GM20431 (cell line): ENCODE measurements around the gene VDR.

Source experiments
- in situ Hi-C: fragments of 300-500 bp; cut with MseI, MboI; formaldehyde crosslinking; loops from one replicate; pipeline ENCODE4 v1.15.0; 2020; ENCODE audit warnings: low sequenced_read_pairs; ENCODE audit not compliant: unreplicated experiment

VDR gene

DNA sequence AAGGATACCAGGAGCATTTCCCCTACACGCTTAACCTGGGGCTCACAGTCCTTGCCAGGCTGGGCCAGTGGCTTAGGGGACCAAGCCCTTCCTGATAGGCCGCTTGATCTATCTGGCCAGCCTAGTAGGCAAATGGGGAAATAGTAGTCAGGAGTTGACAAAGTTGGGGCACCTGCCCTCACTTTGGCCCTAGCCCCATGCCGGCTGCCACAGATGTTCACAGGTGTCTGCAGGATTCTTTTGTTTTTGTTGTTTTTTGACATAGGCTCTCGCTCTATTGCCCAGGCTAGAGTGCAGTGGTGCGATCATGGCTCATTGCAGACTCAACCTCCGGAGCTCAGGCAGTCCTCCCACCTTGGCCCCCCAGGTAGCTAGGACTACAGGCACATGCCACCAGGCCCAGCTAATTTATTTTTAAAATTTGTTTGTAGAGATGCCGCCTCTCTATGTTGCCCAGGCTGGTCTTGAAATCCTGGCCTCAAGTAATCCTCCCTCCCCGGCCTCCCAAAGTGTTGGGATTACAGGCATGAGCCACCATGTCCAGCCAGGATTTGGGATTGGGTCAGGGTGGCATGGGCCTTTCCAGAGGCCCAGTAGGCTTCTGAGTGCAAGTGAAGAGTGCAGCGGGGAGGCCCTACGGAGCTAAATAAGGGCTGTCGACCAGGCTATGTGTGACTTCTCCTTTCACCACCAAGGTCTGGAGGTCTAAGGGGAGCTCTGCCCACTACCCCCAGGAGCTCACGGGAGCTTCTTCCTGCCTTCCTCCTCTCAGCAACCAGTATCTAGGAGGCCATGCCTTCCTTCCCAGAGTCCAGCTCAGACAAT lies 69.6 kb downstream of the VDR start:
- in situ Hi-C loops, result no loop called here

DNA sequence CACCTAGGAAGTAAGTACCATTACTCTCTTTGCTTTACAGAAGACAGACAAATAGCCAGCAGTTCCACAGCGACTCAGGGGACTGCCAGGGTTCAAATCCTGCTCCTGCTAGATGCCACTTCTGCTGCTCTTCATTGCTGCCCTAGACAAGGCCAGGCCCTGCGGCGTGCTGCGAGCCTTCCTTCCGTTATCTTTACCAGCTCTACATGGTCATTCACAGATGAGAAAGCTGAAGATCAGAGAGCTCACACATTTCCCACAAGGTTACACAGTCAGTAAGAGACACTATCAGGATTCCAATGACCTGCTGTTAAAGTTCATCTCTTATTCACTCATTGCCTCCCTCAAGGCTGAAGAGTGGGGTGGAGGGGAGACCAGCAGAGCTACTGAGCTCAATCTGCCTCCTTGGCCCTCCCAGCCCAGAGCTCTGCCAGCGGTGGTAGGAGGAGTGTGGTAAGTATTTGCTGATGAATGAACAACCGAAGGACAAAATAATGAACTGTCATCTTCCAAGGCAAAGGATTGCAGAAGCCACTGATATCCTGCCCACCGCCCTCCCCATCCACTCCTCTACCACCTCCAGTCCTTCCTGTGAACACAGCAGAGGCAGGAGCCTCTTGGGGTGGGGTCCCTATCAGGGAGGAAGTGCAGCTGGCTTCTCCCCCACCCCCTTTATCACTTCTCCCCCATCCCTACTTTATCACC lies 70.4 kb downstream of the VDR start:
- in situ Hi-C loops, result no loop called here

DNA sequence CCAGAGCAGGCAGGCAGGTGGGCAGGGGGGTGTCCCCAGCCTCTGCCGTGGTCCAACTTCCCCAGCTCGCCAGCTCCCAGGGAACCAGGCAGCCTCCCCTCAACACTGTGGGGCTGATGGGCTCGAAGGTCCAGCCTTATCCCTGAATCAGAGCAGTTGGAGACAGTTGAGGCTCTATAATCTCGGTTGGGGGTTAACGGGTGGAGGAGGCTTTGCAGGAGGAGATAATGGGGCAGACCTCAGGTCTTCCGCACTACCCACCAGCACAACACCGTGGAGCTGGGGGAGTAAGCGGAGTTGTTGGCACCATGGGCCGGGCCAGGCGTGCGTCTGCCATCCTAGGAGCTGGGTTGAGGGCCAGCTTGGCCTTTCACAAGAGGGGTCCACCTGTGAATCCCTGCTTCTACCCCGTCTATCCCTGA lies 71.2 kb downstream of the VDR start:
- in situ Hi-C loops, result no loop called here

DNA sequence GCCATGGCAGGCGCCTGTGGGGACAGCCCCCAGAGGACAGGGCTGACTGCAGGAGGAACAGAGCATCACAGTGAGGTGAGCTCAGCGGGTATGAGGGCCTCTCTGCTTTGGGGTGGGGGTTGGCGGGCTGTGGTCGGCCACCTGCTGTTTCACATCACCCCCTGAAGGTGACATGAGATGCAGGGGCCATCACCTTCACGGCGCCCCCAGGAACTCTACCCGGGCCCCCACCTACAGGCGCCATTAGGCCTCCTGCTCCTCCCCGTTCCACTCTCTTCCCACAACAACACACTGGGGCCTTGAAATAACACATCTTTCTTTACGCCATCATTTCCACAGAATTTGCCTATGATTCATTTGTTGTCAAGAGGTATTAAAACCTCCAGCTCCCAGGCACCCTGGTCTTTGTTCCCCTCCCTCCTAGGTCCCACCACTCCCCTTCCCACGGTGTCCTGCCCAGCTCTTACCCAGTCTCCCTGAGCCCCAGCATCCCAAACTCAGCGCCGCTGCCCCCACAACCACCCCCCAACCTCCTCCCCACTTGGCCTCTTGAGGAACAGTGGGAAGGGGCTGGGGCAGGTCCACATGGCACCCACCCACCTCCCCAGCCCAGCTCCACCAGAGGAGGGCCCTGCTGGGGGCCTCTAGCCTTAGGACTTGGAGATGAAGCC lies 72.4 kb downstream of the VDR start:
- in situ Hi-C loops, result no loop called here

DNA sequence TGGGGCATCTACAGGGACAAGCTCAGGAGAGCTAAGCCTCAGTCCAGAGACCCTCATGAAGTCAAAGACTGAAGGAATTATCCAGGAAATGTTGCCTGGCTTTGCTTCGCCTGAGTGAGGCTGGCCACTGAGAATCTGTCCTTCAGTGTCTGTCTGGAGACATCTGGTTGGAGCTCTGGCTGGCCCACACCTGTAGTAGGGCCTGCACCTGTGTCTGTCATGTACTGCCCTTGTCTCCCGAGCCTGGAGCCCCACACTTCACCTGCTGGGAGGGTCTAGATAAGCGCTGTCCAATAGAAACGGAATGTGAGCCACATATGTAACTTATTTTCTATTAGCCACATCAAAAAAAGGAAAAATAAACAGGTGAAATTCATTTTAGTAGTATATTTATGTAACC lies 75.2 kb downstream of the VDR start:
- in situ Hi-C loops, result no loop called here

DNA sequence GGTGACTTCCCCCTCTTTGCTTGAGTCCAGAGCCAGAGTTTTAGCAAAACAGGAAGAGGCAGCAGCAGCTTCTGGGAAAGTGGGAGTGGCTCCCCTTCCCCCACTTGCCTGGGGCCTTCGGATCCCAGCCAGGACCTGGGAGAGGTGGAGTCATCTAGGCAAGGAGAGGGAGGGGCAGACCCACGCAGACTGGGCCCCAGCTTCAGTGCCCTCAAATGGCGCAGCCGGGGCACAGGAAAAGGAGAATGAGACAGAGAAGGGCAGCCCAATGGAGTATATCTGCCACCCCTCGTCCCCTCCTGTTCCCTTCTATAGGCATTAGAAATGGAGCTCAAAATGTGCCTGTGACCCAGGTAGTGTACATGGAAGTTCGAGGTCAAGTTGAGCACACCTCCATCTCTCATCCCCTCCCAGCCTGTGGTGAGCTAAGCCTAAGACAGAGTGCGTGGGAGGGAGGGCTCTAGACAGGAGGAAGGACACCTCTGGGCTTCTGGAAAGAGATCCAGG lies 75.8 kb downstream of the VDR start:
- in situ Hi-C loops, result no loop called here

DNA sequence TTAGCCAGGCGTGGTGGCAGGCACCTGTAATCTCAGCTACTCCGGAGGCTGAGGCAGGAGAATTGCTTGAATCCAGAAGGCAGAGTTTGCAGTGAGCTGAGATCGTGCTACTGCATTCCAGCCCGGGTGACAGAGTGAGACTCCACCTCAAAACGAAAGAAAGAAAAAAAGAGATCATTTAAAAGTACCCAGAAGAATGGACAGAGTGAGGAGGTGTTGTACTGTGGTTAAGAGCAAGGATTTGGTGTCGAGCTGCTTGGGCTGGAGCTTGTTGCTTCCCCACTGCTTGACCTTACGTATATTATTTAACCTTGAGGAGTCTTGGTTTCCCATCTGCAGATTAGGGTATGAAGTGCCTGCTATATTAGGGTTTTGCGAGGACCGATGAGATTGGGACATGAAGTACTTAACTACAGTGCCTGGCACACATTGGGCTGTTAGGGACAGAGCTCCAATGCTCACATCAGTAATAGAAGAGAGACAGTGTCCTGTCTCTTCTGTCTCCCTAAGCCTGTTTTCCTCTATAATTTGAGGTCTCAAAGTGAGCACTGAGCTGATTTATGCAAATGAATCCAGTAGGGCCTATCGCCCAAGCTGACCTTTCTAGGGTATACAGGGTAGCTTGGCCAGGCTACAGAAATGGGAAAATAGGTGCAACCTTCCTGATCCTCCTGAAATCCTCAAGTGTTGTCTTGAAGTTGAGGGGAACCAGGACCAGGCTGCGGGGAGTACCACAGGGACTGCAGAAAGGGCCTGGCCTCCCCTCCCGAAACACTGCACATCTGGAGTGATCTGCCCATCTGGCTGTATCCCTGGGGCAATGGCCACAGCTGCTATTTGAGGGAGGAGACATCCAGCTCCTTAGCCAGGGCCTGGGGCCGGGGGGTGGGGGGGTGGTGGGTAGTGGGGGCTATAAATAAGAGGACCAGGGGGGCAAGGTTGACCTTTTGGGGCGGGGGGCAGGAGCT lies 76.5 kb downstream of the VDR start:
- in situ Hi-C loops, result no loop called here

DNA sequence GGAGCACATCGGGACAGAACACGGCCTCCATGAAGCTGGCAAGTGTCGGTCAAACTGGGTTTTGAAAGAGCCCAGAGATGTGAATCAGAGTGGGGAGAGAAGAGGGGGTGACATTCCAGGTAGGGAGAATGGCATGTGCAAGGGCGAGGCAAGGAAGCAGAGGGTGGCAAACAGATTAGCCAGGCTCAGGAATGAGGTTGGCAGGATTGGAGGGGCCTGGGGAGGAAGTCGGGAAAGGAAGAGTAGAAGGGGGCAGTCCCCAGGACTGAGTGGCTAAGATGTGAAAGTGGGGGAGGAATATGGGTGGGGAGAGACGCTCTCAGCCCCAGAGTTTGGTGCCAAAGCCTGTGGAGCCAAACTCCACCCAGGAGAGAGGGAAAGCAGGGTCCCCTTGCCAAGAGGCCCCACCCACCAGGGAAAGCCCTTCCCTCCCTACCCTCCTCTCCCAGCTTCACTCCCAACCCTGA lies 79.6 kb downstream of the VDR start:
- in situ Hi-C loops, result no loop called here

DNA sequence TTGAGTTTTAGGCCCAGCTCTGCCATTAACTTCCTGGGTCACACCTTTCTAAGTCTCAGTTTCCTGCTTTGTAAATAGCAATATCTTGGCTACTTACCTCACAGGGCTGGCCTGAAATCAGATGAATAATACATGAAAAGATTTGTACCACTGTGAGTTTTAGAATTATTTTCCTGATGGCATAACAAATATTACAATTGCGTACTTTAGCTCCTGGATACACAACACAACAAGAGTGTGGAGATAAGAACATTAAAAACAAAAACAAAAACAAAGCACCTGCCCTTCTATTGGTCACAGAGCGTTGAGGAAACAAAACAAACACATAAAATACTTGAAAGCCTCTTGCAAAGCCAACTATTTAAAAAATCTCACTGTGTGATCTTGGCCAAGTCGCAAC lies 80.2 kb downstream of the VDR start:
- in situ Hi-C loops, result no loop called here

DNA sequence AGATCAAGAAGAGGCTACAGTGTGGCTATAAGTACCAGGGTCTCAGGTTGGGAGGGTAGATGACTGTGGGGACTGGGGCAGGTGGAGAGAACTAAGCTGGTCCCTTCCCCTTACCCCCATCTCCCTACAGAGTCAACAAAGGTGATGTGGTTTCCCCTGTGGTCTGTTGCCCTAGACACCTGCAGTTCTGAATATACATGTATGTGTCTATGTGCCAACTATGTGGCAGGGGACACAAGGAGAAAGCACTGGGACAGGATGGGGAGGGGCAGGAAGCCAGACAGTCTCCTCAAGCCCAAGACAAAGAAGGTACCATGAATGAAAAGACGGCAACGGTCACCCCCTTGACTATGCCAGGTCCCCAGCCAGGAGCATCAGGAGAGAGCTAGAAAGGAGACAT lies 80.6 kb downstream of the VDR start:
- in situ Hi-C loops, result no loop called here

DNA sequence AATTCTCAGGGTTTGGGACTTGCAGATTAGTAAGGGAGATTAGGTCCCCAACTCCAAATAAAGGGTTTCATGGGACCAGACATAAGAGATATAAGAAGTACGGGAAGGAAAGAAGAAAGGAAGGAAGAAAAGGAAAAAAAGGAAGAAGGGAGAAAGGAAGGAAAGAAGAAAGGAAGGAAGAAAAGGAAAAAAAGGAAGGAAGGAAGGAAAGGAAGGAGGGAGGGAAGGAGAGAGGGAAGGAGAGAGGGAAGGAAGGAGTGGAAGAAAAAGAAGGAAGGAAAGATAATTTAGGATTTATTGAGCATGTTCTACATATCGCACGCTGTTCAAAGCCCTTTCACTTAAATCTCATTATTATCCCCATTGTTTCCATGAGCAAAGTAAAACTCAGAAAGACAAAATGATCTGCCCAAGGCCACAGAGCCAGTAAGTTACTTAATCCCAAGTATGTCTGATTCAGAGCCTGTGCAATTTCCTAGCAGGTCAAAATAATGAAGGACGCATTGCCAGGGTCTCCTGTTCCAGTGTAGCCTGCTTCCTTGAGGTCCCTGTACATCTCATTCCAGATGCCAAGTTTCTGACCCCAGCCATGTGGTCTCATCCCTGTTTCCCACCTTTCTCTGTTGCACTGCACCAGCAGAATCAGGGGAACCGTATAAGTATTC lies 81.2 kb downstream of the VDR start:
- in situ Hi-C loops, result no loop called here

DNA sequence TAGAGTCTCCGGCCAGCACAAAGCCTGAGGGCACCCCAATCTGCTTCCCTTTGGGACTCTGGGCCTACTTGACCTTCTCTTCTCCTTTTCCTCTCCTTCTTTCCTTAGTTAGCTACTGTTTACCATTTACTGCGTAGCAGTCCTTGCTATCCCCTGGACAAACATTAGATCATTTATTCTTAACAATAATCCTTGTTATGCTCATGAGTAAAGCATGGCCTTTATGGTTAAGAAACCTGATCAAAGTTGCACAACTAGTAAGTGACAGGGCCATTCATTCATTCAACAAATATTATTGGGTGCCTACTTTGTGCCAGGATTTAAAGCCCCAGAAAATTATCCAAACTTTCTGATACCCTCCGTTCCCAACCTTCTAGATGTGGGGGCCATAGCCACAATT lies 81.9 kb downstream of the VDR start:
- in situ Hi-C loops, result no loop called here

DNA sequence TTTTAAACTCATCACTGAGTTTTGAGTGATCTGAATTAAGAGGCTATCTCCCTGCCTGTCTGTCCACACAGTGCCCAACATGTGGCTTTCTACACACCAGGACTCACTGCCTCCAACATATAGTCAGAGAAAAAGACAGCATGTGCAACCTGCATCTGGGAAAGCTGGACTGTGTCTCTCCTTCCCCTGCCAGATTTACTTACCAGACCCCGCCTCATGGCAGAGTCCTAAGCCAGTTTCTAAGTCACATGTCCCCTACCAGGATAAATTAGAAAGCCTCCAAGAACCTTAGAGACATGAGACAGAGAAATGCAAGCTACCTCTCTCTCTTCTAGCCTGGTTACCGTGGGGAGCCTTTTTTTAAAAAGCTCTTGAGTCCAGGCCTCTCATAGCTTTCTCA lies 82.4 kb downstream of the VDR start:
- in situ Hi-C loops, result no loop called here

DNA sequence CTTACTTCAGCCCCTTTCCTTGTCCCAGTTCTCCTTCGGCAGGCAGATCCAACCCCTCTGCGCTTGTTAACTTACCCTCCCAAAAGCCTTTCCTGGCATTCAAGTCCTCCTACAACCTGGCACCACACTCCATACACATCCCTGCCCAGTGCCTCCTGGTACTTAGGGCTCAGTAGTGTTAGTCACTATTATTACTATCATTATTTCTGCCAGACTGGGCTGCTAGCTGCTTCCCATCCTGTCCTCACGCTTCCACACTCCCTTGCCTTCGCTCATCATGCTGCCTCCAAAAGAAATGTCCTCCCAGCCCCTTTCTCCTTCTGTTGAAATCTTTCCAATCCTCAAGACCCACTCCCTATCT lies 83.5 kb downstream of the VDR start:
- in situ Hi-C loops, result no loop called here

DNA sequence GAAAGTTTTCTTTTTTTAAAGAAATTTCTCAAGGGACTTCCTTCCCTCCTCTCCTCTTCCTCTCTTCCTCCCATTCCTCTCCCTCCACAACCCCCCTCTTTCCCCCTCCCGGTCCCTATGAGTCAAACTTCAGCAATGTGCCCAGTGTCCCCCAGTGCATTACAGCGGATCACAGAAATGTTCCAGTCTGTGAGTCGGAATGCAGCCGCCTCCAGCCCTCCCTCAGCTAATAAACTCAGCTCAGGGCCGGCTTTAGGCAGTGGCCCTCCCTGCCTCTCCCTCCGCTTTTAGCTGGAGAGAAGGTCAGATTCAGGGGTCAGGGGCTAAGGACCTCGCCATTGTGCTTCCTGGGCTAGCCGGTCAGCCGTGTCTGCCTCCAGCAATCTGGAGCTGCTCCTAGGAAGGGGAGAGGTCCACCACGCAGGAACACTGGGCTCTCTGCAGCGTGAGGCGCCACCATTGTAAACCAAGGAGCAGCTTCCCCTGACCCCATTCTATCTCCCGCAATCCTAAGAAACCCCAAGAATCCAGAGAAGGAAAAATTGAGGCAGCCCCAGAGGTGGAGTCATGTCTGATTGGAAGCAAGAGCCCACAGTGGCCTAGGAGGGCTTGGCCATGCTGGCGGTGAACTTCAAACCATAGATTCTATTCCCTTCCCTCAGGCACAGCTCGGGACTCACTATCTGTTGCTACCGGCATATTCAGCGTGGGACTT lies 84.0 kb downstream of the VDR start:
- in situ Hi-C loops, result no loop called here

DNA sequence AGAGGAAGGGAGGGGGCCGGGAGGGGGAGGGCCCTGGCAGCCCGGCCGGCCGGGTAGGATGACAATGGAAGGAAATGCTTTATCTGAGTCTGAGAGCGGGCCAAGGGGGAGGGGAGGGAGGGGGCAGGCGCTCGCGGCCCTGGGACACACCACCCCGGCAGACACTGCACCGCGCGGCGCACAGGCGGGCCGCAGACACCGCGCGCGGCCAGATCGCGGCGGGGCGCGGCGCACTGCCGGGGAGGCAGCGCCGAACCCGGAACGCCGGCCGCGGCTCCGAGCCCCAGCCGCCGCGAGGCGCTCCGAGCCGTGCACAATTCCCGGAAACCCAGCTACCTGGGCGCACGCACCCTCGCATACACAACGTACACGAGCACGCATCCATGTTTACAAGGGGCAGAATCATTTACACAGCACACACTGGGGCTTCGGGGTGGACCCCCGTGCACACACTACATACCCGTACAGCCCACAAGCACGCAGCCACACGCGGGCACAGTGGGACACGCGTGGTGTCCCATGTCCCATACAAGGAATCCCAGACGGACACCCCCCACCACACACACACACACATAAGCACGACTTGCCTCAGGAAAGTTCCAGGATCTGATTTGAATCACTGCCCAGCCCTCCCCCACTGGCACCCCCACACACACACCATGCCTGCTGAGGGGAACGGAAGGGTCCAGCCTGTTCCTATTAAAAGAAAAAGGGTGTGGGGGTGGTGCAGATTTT lies 84.7 kb downstream of the VDR start, which contains the start of gene HDAC7:
Gene HDAC7, minus strand, starts transcription at position 8 of the 735 bp plus-strand sequence. CDS start 118 bp downstream, outside the sequence.
- in situ Hi-C loops, result no loop called here

DNA sequence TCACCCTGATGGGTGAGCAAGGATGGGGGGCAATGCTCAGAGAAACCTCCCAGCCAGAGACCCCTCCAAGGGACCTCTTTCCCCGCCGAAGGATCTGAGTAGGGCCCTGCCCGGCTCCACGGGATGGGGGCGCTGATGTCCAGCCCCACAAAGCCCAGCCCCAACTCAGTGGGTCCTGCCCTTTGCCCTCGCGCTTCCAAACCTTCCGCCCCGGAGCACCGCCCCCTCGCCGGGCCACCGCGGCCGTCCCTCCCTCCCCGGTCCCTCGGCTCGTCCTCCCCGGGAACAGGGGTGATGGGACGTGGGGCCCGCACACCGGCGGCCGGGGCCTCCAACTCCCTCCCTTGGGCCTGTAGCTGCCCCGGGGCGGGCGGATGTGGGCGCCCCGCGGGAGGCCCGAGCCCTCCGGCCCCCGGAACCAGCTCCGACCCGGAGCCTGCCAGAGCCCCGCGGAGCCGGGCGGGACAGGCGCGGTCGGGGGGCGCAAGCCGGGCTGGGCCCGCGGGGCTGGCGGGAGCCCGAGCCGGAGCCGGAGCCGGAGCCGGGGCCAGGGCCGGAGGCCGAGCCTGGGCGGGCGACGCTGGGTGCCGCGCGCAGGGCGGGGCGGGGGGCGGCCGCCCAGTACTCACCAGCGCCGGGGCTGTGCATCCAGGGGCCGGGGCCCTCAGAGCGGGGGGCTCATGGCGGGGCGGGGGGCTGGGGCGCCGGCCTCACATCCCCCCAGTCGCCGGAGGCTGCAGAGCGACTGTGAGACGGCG lies 85.5 kb downstream of the VDR start:
- in situ Hi-C loops, result no loop called here
